H1 (cell line): ENCODE data around the gene TNS4. TPM values are rescaled to one million over a fixed set of nuclear protein-coding genes. Genes with fewer than 3 reads are reported as not detected.

Experiments used
- CTCF ChIA-PET: fragments of 300-600 bp; sonication (Branson Sonifier 250); formaldehyde crosslinking; loops from one replicate; lab custom pipeline; 2021; ENCODE audit not compliant: partially characterized antibody; lab: Charles Lee
- POLR2A ChIA-PET: fragments of 300-600 bp; sonication (Branson Sonifier 250); formaldehyde crosslinking; loops from one replicate; lab custom pipeline; 2021; ENCODE audit warnings: inconsistent platforms; ENCODE audit not compliant: partially characterized antibody; lab: Charles Lee
- DNase-seq, 2 experiments: peaks; one replicate each; pipeline versions ENCODE4 v3.0.0 to v3.0.0-alpha.2; 2010 to 2022; ENCODE audit warnings: low spot score in 2 of 2, low read depth in 1 of 2, mixed read lengths in 1 of 2
- FAIRE-seq: peaks from 2 replicates; lab custom pipeline; 2011; peaks lifted over from hg19 to GRCh38; lab: Jason Lieb, UNC
- H2AFZ ChIP-seq: 2 replicates; pipeline ENCODE4 v1.8.1; 2012; ENCODE audit warnings: low read length, inconsistent platforms
- H2AK5ac ChIP-seq: 2 replicates; pipeline ENCODE4 v1.6.1; 2013; ENCODE audit warnings: low read depth, low read length
- H2BK120ac ChIP-seq: replicated peaks from 2 replicates; pipeline ENCODE3; 2013; ENCODE audit warnings: low read depth, low read length, inconsistent platforms
- H2BK12ac ChIP-seq: 2 replicates; pipeline ENCODE4 v1.6.1; 2013; ENCODE audit warnings: low read depth, low read length
- H2BK15ac ChIP-seq: 2 replicates; pipeline ENCODE4 v1.6.1; 2013; ENCODE audit warnings: low read length
- H2BK20ac ChIP-seq: 2 replicates; pipeline ENCODE4 v1.6.1; 2013; ENCODE audit warnings: low read length
- H2BK5ac ChIP-seq: 2 replicates; pipeline ENCODE4 v1.6.1; 2013; ENCODE audit warnings: low read depth, low read length
- H3K14ac ChIP-seq: 2 replicates; pipeline ENCODE4 v1.6.1; 2013; ENCODE audit warnings: inconsistent platforms; ENCODE audit not compliant: insufficient read length
- H3K18ac ChIP-seq: 2 replicates; pipeline ENCODE4 v1.6.1; 2013; ENCODE audit warnings: low read length; ENCODE audit errors: extremely low read depth
- H3K23ac ChIP-seq: 2 replicates; pipeline ENCODE4 v1.6.1; 2013; ENCODE audit warnings: inconsistent platforms; ENCODE audit not compliant: insufficient read length
- H3K23me2 ChIP-seq: 2 replicates; pipeline ENCODE4 v1.6.1; 2013; ENCODE audit warnings: low read depth, low read length
- H3K27ac ChIP-seq: 2 replicates; pipeline ENCODE4 v1.6.1; 2011; ENCODE audit warnings: low read depth, low read length, inconsistent platforms
- H3K27me3 ChIP-seq, 4 experiments: replicated peaks in 1 of 4; 1 replicate in 1 of 4; 2 replicates in 3 of 4; pipeline versions ENCODE4 v1.6.1 to v1.8.1; 2011 to 2013; ENCODE audit warnings: low read length in 3 of 4, mild to moderate bottlenecking in 3 of 4, inconsistent platforms in 2 of 4, mixed read lengths in 2 of 4, moderate library complexity in 1 of 4; ENCODE audit not compliant: control insufficient read depth in 3 of 4, insufficient read depth in 3 of 4; ENCODE audit errors: extremely low read depth in 1 of 4
- H3K36me3 ChIP-seq, 4 experiments: 2 replicates each; pipeline versions ENCODE4 v1.6.1 to v1.8.1; 2011 to 2013; ENCODE audit warnings: mild to moderate bottlenecking in 4 of 4, low read length in 3 of 4, moderate library complexity in 2 of 4, control low read depth in 1 of 4, inconsistent platforms in 1 of 4; ENCODE audit not compliant: insufficient read depth in 4 of 4, control insufficient read depth in 2 of 4
- H3K4ac ChIP-seq: replicated peaks from 2 replicates; pipeline ENCODE3; 2013; ENCODE audit warnings: low read length, low read depth, mixed read lengths, inconsistent platforms; ENCODE audit not compliant: insufficient read length
- H3K4me1 ChIP-seq, 4 experiments: replicated peaks in 1 of 4; 1 replicate in 1 of 4; 2 replicates in 3 of 4; pipeline versions ENCODE4 v1.6.1 to v1.8.1; 2011 to 2013; ENCODE audit warnings: low read length in 3 of 4, inconsistent platforms in 2 of 4, mixed read lengths in 1 of 4; ENCODE audit not compliant: insufficient read depth in 4 of 4, control insufficient read depth in 3 of 4
- H3K4me2 ChIP-seq, 2 experiments: 2 replicates each; pipeline versions ENCODE4 v1.6.1 to v1.8.1; 2011 to 2013; ENCODE audit warnings: low read depth in 2 of 2, low read length in 2 of 2, control low read depth in 1 of 2, inconsistent platforms in 1 of 2, mild to moderate bottlenecking in 1 of 2; ENCODE audit not compliant: insufficient read depth in 1 of 2
- H3K4me3 ChIP-seq, 4 experiments: fragments of 200-600, 300-600 bp in 1 of 4; sonication (generic), shearing (Covaris generic), sonication (Bioruptor Twin) in 1 of 4; 2 replicates each; pipeline versions ENCODE4 v1.5.1 to v1.8.1; 2011 to 2016; ENCODE audit warnings: low read length in 4 of 4, low read depth in 3 of 4, control low read depth in 2 of 4, inconsistent platforms in 2 of 4, mild to moderate bottlenecking in 2 of 4, mixed read lengths in 1 of 4, moderate library complexity in 1 of 4; ENCODE audit not compliant: insufficient read depth in 2 of 4; ENCODE audit errors: extremely low read depth in 1 of 4
- H3K56ac ChIP-seq: replicated peaks from 2 replicates; pipeline ENCODE3; 2013; ENCODE audit warnings: low read depth, mild to moderate bottlenecking, mixed read lengths, low read length, inconsistent platforms; ENCODE audit not compliant: insufficient read length
- H3K79me1 ChIP-seq: 2 replicates; pipeline ENCODE4 v1.6.1; 2013; ENCODE audit warnings: low read depth, low read length, control low read depth
- H3K79me2 ChIP-seq, 2 experiments: 2 replicates each; pipeline versions ENCODE4 v1.6.1 to v1.8.1; 2012 to 2013; ENCODE audit warnings: low read length in 2 of 2, mild to moderate bottlenecking in 2 of 2, inconsistent platforms in 1 of 2; ENCODE audit not compliant: insufficient read depth in 2 of 2, control insufficient read depth in 1 of 2
- H3K9ac ChIP-seq, 4 experiments: replicated peaks in 1 of 4; 1 replicate in 1 of 4; 2 replicates in 3 of 4; pipeline versions ENCODE4 v1.6.1 to v1.8.1; 2011 to 2013; ENCODE audit warnings: low read depth in 3 of 4, low read length in 3 of 4, control low read depth in 2 of 4, mild to moderate bottlenecking in 2 of 4, moderate library complexity in 2 of 4, inconsistent platforms in 1 of 4; ENCODE audit errors: extremely low read depth in 1 of 4
- H3K9me3 ChIP-seq, 2 experiments: 2 replicates each; pipeline versions ENCODE4 v1.6.1 to v1.8.1; 2012 to 2013; ENCODE audit warnings: mild to moderate bottlenecking in 2 of 2, moderate library complexity in 2 of 2, control low read depth in 1 of 2, inconsistent platforms in 1 of 2, low read depth in 1 of 2, low read length in 1 of 2, mixed read lengths in 1 of 2; ENCODE audit not compliant: insufficient read depth in 2 of 2
- H4K20me1 ChIP-seq, 2 experiments: replicated peaks in 1 of 2; 2 replicates each; pipeline versions ENCODE3 to v1.8.1; 2011 to 2013; ENCODE audit warnings: inconsistent platforms in 2 of 2, low read length in 2 of 2, mild to moderate bottlenecking in 1 of 2; ENCODE audit not compliant: insufficient read depth in 2 of 2, control insufficient read depth in 1 of 2
- H4K5ac ChIP-seq: 2 replicates; pipeline ENCODE4 v1.6.1; 2013; ENCODE audit warnings: low read length, low read depth, mixed read lengths, inconsistent platforms; ENCODE audit not compliant: insufficient read length
- H4K8ac ChIP-seq: 2 replicates; pipeline ENCODE4 v1.8.0; 2013; ENCODE audit warnings: mild to moderate bottlenecking, moderate library complexity, low read length, inconsistent platforms; ENCODE audit not compliant: insufficient read depth; ENCODE audit errors: extremely low read depth
- H4K91ac ChIP-seq: replicated peaks from 2 replicates; pipeline ENCODE3; 2013; ENCODE audit warnings: low read length, mixed read lengths, inconsistent platforms; ENCODE audit not compliant: insufficient read length
- KDM1A ChIP-seq: fragments of 200-600, 300-600 bp; sonication (generic); IDR thresholded peaks from 2 replicates; pipeline ENCODE4 v1.7.1; 2016; ENCODE audit warnings: mild to moderate bottlenecking, low read length, borderline replicate concordance
- KDM5A ChIP-seq: fragments of 200-600 bp; IDR thresholded peaks from 2 replicates; pipeline ENCODE4 v1.7.1; 2012; ENCODE audit warnings: mild to moderate bottlenecking, low read length, inconsistent platforms, mixed read lengths
- WGBS, 2 experiments: shearing (Covaris generic) in 1 of 2; methylation state at CpG; one replicate each; pipeline versions ENCODE4 v1.1.6 to v1.1.7; 2013 to 2015; ENCODE audit warnings: low lambda C conversion rate in 2 of 2, mixed read lengths in 2 of 2, inconsistent platforms in 1 of 2, low coverage in 1 of 2, missing lambda C conversion rate in 1 of 2; ENCODE audit not compliant: insufficient replicate concordance in 2 of 2, insufficient coverage in 1 of 2, insufficient read length in 1 of 2; ENCODE audit errors: extremely low coverage in 1 of 2, missing lambda C conversion rate in 1 of 2; 5-methylcytosine and 5-hydroxymethylcytosine counted together
- polyA plus RNA-seq, 7 experiments: library from polyadenylated mRNA; depleted of rRNA in 3 of 7; stranded (reverse) in 5 of 7; unstranded in 2 of 7; fragments of >200 nt in 5 of 7; fragments of 200-250 nt in 2 of 7; gene quantifications; 1 replicate in 5 of 7; 2 replicates in 1 of 7; 4 replicates in 1 of 7; pipeline versions ENCODE4 v1.2.1 to v1.2.3, GENCODE V29; 2011 to 2013; ENCODE audit warnings: missing spikeins in 2 of 7, mixed read lengths in 2 of 7
- total RNA-seq: library from RNA; stranded (reverse); fragmentation: NEBNext Ultra II Directional; extraction: Animal tissue kit (Norgen Biotek cat#: 25700); gene quantifications from 2 replicates; pipeline ENCODE4 v1.2.1, GENCODE V29; 2021

The TNS4 gene
- total and polyA plus RNA-seq, 2 of the 8 experiments (the other 6 are each of a cell fraction or from before 2014, with no cell fraction given), result 0.20 to 0.21 TPM

- Histone ChIP-seq H4K5ac (no peak overlapping the region), H2AFZ (no peak overlapping the region), H3K4me2 (no peak overlapping the region), H4K91ac (no peak overlapping the region), H2BK15ac (no peak overlapping the region), H4K20me1 (no peaks in the 10 kb centered on the region), H2BK5ac (peak overlapping the region; percentile 69; the same call in 1 of the 2 replicates), H2BK120ac (no peak overlapping the region), H3K79me2 (no peaks in the 10 kb centered on the region), H3K56ac (no peak overlapping the region), H2BK12ac (0 out of 2 replicates have a peak overlapping the region, but pooled peaks have one; percentile 21), H3K36me3 (no peaks in the 10 kb centered on the region), H3K23ac (no peak overlapping the region), H2AK5ac (peak overlapping the region; percentile 41; the same call in 1 of the 2 replicates), H3K9me3 (no peaks in the 10 kb centered on the region), H3K23me2 (no peaks in the 10 kb centered on the region; the same call in 1 of the 2 replicates), H3K4me3 (no peak overlapping the region), H3K27me3 (no peaks in the 10 kb centered on the region), H3K27ac (no peak overlapping the region), H3K14ac (no peak overlapping the region), H3K4me1 (peaks cover 2 to 10% (median 6%) of the 10 kb centered on the region in 4 experiments; a peak in 5 of 7 replicates), H3K4ac (peak overlapping the region; percentile 79), H4K8ac (peak overlapping the region; percentile 23), H2BK20ac (no peak overlapping the region), H3K18ac (no peak overlapping the region), H3K9ac (no peak overlapping the region), H3K79me1 (no peaks in the 10 kb centered on the region)
- TF ChIP-seq KDM1A (peak; percentile 83), KDM5A (no peak)
- WGBS, 2 experiments, result 88% methylated on average over 2 of the region's 2 CpGs; no CpG with 5 or more reads in 1 of the 2 experiments
- FAIRE-seq (no peak), DNase-seq (no peak)
- ChIA-PET POLR2A (interaction anchor here (0.9 to 1.5 kb wide), 5 partner anchors 9 to 88 kb away, joined by 3 to 5 read pairs (median 3); no protein-coding TSS in a partner anchor), CTCF (interaction anchor here (0.5 to 9.1 kb wide), 13 partner anchors 9 to 190 kb away, joined by 3 to 80 read pairs (median 5); no protein-coding TSS in a partner anchor)
These were observed 46.5 kb upstream of the TNS4 start for GRCh38 chr17:40547785-40548478.
